Ishikawa (cell line): Measurements from ENCODE around the gene IMMP2L.

Experiments
- CEBPB ChIP-seq: IDR thresholded peaks from 2 replicates; pipeline ENCODE4 v1.6.1; 2012
- EGR1 ChIP-seq: IDR thresholded peaks from 2 replicates; pipeline ENCODE4 v1.6.1; 2012
- EP300 ChIP-seq: IDR thresholded peaks from 2 replicates; pipeline ENCODE4 v1.6.1; 2012; ENCODE audit warnings: borderline replicate concordance
- FOXM1 ChIP-seq: IDR thresholded peaks from 2 replicates; pipeline ENCODE4 v1.6.1; 2012; ENCODE audit warnings: low read depth, borderline replicate concordance
- MAX ChIP-seq: IDR thresholded peaks from 2 replicates; pipeline ENCODE4 v1.6.1; 2012
- RAD21 ChIP-seq: IDR thresholded peaks from 2 replicates; pipeline ENCODE4 v1.6.1; 2012; ENCODE audit warnings: low read depth
- REST ChIP-seq: IDR thresholded peaks from 2 replicates; pipeline ENCODE4 v1.6.1; 2012; ENCODE audit warnings: low read depth, mild to moderate bottlenecking
- TAF1 ChIP-seq: IDR thresholded peaks from 2 replicates; pipeline ENCODE4 v1.6.1; 2012; ENCODE audit warnings: low read depth, mild to moderate bottlenecking
- TCF12 ChIP-seq: IDR thresholded peaks from 2 replicates; pipeline ENCODE4 v1.6.1; 2012; ENCODE audit warnings: low read depth
- TEAD4 ChIP-seq: IDR thresholded peaks from 2 replicates; pipeline ENCODE4 v1.6.1; 2012
- ZBTB7A ChIP-seq: IDR thresholded peaks from 2 replicates; pipeline ENCODE4 v1.6.1; 2012; ENCODE audit warnings: low read depth

- TF ChIP-seq CEBPB, result no peak
- TF ChIP-seq TAF1, result no peak
- TF ChIP-seq EP300, result no peak
- TF ChIP-seq TEAD4, result no peak
- TF ChIP-seq REST, result no peak
- no peak for TF ChIP-seq TCF12
- no peak for TF ChIP-seq RAD21
- no peak for TF ChIP-seq FOXM1
- no peak for TF ChIP-seq EGR1
- TF ChIP-seq MAX, result no peak
- no peak for TF ChIP-seq ZBTB7A
These were observed 30.3 kb downstream of the IMMP2L start for GRCh38 chr7:111531993-111532392.
